ENCODE data around the gene PCDH8. TPM values are rescaled to one million over a fixed set of nuclear protein-coding genes. Genes with fewer than 3 reads are reported as not detected.

PCDH8 gene
- total and polyA plus RNA-seq, 2 donors (not counting 1 experiment from before 2014, with no cell fraction given): not detected

- H2AFZ ChIP-seq (ENCODE audit: low read length): no peak overlapping the region
- no peaks in the 10 kb centered on the region for H3K9me3 ChIP-seq (ENCODE audit: control insufficient read depth, insufficient read depth, low read depth, low read length)
- no peaks in the 10 kb centered on the region for H3K4me1 ChIP-seq (ENCODE audit: control insufficient read depth, extremely low read depth, insufficient read depth, low read length)
- H3K27ac ChIP-seq (ENCODE audit: insufficient read depth, low read length): no peak overlapping the region
- no peaks in the 10 kb centered on the region for H3K36me3 ChIP-seq (ENCODE audit: control insufficient read depth, insufficient read depth, low read length)
- no peak for DNase-seq (ENCODE audit: low read depth in 2 of 2)
- no peak overlapping the region for H3K9ac ChIP-seq (ENCODE audit: insufficient read depth, low read length)
- no peaks in the 10 kb centered on the region for H4K20me1 ChIP-seq (ENCODE audit: control insufficient read depth, extremely low read depth, insufficient read depth, low read length)
- H3K4me2 ChIP-seq (ENCODE audit: extremely low read depth, insufficient read depth, low read length): no peak overlapping the region
- H3K27me3 ChIP-seq (ENCODE audit: control insufficient read depth, insufficient read depth, low read length): peaks cover 10% of the 10 kb centered on the region
- H3K4me3 ChIP-seq (replicated peaks in 1 of 4; ENCODE audit: control extremely low read depth in 1 of 4, insufficient read depth in 1 of 4, low read depth in 3 of 4, low read length in 4 of 4): no peak overlapping the region
- TF ChIP-seq CTCF (conservative IDR thresholded peaks at IDR 0.05 in 1 of 2, IDR thresholded peaks at IDR 0.05 in 1 of 2; ENCODE audit: low read depth in 1 of 2, low read length in 2 of 2) (no peak), EZH2 (IDR thresholded peaks at IDR 0.05; ENCODE audit: low read length, missing control alignments) (no peak)
- H3K79me2 ChIP-seq (ENCODE audit: control insufficient read depth, insufficient read depth, low read length): no peaks in the 10 kb centered on the region
Observed at GRCh38 chr13:52842441-52842840, 6.0 kb downstream of the PCDH8 start.

GRCh38 chr13:52840066-52840465, 8.4 kb downstream of the PCDH8 start:
- no peaks in the 10 kb centered on the region for H4K20me1 ChIP-seq (ENCODE audit: control insufficient read depth, extremely low read depth, insufficient read depth, low read length)
- no peak overlapping the region for H3K9ac ChIP-seq (ENCODE audit: insufficient read depth, low read length)
- H3K27ac ChIP-seq (ENCODE audit: insufficient read depth, low read length): no peak overlapping the region
- H3K4me1 ChIP-seq (ENCODE audit: control insufficient read depth, extremely low read depth, insufficient read depth, low read length): no peaks in the 10 kb centered on the region
- H3K27me3 ChIP-seq (ENCODE audit: control insufficient read depth, insufficient read depth, low read length): no peaks in the 10 kb centered on the region
- no peaks in the 10 kb centered on the region for H3K36me3 ChIP-seq (ENCODE audit: control insufficient read depth, insufficient read depth, low read length)
- H3K9me3 ChIP-seq (ENCODE audit: control insufficient read depth, insufficient read depth, low read depth, low read length): no peaks in the 10 kb centered on the region
- DNase-seq (ENCODE audit: low read depth in 2 of 2): no peak
- TF ChIP-seq EZH2 (IDR thresholded peaks at IDR 0.05; ENCODE audit: low read length, missing control alignments) (no peak), CTCF (conservative IDR thresholded peaks at IDR 0.05 in 1 of 2, IDR thresholded peaks at IDR 0.05 in 1 of 2; ENCODE audit: low read depth in 1 of 2, low read length in 2 of 2) (no peak)
- H3K4me3 ChIP-seq (replicated peaks in 1 of 4; ENCODE audit: control extremely low read depth in 1 of 4, insufficient read depth in 1 of 4, low read depth in 3 of 4, low read length in 4 of 4): no peak overlapping the region
- H2AFZ ChIP-seq (ENCODE audit: low read length): no peak overlapping the region
- H3K4me2 ChIP-seq (ENCODE audit: extremely low read depth, insufficient read depth, low read length): no peak overlapping the region
- H3K79me2 ChIP-seq (ENCODE audit: control insufficient read depth, insufficient read depth, low read length): no peaks in the 10 kb centered on the region

- Histone ChIP-seq H3K4me1 (ENCODE audit: control insufficient read depth, extremely low read depth, insufficient read depth, low read length) (no peaks in the 10 kb centered on the region), H4K20me1 (ENCODE audit: control insufficient read depth, extremely low read depth, insufficient read depth, low read length) (no peaks in the 10 kb centered on the region), H3K27ac (ENCODE audit: insufficient read depth, low read length) (no peak overlapping the region), H3K79me2 (ENCODE audit: control insufficient read depth, insufficient read depth, low read length) (no peaks in the 10 kb centered on the region), H3K36me3 (ENCODE audit: control insufficient read depth, insufficient read depth, low read length) (no peaks in the 10 kb centered on the region), H3K27me3 (ENCODE audit: control insufficient read depth, insufficient read depth, low read length) (no peaks in the 10 kb centered on the region), H3K9ac (ENCODE audit: insufficient read depth, low read length) (no peak overlapping the region), H3K4me2 (ENCODE audit: extremely low read depth, insufficient read depth, low read length) (no peak overlapping the region), H2AFZ (ENCODE audit: low read length) (no peak overlapping the region), H3K9me3 (ENCODE audit: control insufficient read depth, insufficient read depth, low read depth, low read length) (no peaks in the 10 kb centered on the region), H3K4me3 (replicated peaks in 1 of 4; ENCODE audit: control extremely low read depth in 1 of 4, insufficient read depth in 1 of 4, low read depth in 3 of 4, low read length in 4 of 4) (no peak overlapping the region)
- DNase-seq (ENCODE audit: low read depth in 2 of 2): no peak
- TF ChIP-seq EZH2 (IDR thresholded peaks at IDR 0.05; ENCODE audit: low read length, missing control alignments) (no peak), CTCF (conservative IDR thresholded peaks at IDR 0.05 in 1 of 2, IDR thresholded peaks at IDR 0.05 in 1 of 2; ENCODE audit: low read depth in 1 of 2, low read length in 2 of 2) (no peak)
Observed at GRCh38 chr13:52838433-52839107, 9.9 kb downstream of the PCDH8 start.
